IMR-90 (cell line): ENCODE measurements around the gene STAB1.

Experiments used
- CTCF ChIP-seq: conservative IDR thresholded peaks from 2 replicates; pipeline ENCODE4 v1.5.1; 2012; ENCODE audit warnings: mild to moderate bottlenecking, low read depth, low read length, improper control_type of control experiment
- FOS ChIP-seq: fragments of 150-350 bp; IDR thresholded peaks from 2 replicates; pipeline ENCODE4 v1.6.1; 2016; ENCODE audit warnings: low read depth, low read length
- POLR2A ChIP-seq: IDR thresholded peaks from 2 replicates; pipeline ENCODE4 v1.6.1; 2012; ENCODE audit warnings: mild to moderate bottlenecking, low read depth, low read length

GRCh38 chr3:52518723-52519444 lies 23.7 kb downstream of the STAB1 start:
- no peak for TF ChIP-seq FOS
- TF ChIP-seq CTCF, result no peak
- TF ChIP-seq POLR2A, result no peak
